ENCODE results near the gene IL10RA.
A peak's percentile ranks its signal among the peaks of the same experiment; 100 is the strongest.

The IL10RA gene

DNA sequence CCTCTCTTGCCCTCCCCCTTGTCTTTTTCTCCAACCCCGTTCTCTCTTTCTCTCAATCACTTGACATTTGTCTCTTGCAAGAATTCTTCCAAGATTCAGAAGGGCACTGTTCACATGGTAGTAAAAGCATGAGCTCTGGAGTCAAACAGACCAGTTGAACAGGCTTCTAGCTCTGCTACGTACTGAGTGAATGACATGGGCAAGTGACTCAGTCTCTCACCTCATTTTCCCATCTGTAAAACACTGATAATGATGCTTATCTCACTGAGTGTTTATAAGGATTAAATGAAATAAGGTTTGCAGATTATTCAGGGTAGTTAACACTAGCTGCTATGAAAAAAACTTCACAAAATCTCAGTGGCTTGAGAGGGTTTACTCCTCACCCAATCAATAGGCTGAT is 5.9 kb upstream of the IL10RA start:
- in situ Hi-C loops (cut with MboI; ENCODE audit: low sequenced_read_pairs, unreplicated experiment): no loop called here

DNA sequence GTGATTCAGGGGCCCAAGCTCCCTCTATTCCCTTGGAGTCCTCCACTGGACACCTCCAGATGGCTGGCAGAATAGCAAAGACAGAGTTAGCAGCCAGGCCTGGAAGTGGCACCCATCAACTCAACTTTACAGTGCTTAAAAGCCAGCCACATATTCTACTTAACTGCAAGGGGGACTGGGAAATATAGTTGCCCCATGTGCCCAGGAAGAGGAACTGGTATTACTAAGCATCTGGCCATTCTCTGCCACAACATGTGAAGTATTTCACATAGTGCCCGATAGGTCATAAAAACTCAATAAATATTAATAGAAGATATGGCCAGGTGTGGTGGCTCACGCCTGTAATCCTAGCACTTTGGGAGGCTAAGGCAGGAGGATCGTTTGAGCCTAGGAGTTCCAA is 5.5 kb upstream of the IL10RA start:
- TF ChIP-seq, protein P1, sequence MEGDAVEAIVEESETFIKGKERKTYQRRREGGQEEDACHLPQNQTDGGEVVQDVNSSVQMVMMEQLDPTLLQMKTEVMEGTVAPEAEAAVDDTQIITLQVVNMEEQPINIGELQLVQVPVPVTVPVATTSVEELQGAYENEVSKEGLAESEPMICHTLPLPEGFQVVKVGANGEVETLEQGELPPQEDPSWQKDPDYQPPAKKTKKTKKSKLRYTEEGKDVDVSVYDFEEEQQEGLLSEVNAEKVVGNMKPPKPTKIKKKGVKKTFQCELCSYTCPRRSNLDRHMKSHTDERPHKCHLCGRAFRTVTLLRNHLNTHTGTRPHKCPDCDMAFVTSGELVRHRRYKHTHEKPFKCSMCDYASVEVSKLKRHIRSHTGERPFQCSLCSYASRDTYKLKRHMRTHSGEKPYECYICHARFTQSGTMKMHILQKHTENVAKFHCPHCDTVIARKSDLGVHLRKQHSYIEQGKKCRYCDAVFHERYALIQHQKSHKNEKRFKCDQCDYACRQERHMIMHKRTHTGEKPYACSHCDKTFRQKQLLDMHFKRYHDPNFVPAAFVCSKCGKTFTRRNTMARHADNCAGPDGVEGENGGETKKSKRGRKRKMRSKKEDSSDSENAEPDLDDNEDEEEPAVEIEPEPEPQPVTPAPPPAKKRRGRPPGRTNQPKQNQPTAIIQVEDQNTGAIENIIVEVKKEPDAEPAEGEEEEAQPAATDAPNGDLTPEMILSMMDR (IDR thresholded peaks at IDR 0.05; ENCODE audit: borderline replicate concordance, control extremely low read depth, extremely low read depth, insufficient read depth, missing control alignments): no peak
- in situ Hi-C loops (cut with MboI; ENCODE audit: low sequenced_read_pairs, unreplicated experiment): no loop called here
- no peak for DNase-seq (ENCODE audit: low spot score)

More for the DNA sequence above, 5.9 kb upstream of the IL10RA start:
- TF ChIP-seq, protein P1 (IDR thresholded peaks at IDR 0.05; ENCODE audit: borderline replicate concordance, control extremely low read depth, extremely low read depth, insufficient read depth, missing control alignments): no peak
- no peak for DNase-seq (ENCODE audit: low spot score)

DNA sequence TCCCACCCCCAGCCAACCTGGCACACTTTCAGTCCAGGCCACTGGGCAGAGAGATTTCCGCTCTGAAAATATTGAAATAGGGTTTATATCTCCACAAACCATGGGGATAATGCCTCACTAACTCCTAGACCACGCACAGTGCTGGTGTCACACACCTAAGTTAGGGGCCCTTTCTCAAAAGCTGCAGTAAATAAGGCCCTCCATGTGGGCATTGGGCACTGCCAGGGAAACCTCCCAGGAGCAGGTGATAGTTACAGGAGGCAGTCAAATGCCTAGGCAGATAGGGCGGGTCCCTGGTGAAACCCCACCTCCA is 3.1 kb upstream of the IL10RA start:
- TF ChIP-seq, protein P1 (IDR thresholded peaks at IDR 0.05; ENCODE audit: borderline replicate concordance, control extremely low read depth, extremely low read depth, insufficient read depth, missing control alignments): no peak
- DNase-seq (ENCODE audit: low spot score): no peak
- in situ Hi-C loops (cut with MboI; ENCODE audit: low sequenced_read_pairs, unreplicated experiment): no loop called here

DNA sequence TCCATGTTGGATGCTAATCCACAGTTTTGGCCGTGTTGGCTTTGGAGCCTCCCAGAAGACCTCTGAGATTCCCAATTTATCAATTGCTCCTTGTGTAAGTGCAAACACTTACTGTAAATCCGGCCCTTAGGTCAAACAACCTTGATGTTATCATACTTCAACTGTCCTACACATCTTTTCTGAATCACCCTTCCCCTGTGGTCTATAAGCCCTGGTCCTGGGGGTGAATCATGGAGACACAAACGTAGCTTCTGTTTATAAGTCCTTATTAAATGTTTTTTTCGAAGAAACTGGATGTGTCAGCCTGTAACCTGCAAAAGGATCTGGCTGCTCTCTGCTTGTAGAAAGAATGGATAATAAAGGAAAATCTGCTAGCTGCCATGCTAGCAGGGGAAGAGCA is 1.7 kb upstream of the IL10RA start:
- TF ChIP-seq, protein P1 (IDR thresholded peaks at IDR 0.05; ENCODE audit: borderline replicate concordance, control extremely low read depth, extremely low read depth, insufficient read depth, missing control alignments): no peak
- in situ Hi-C loops (cut with MboI; ENCODE audit: low sequenced_read_pairs, unreplicated experiment): no loop called here
- DNase-seq (ENCODE audit: low spot score): no peak

DNA sequence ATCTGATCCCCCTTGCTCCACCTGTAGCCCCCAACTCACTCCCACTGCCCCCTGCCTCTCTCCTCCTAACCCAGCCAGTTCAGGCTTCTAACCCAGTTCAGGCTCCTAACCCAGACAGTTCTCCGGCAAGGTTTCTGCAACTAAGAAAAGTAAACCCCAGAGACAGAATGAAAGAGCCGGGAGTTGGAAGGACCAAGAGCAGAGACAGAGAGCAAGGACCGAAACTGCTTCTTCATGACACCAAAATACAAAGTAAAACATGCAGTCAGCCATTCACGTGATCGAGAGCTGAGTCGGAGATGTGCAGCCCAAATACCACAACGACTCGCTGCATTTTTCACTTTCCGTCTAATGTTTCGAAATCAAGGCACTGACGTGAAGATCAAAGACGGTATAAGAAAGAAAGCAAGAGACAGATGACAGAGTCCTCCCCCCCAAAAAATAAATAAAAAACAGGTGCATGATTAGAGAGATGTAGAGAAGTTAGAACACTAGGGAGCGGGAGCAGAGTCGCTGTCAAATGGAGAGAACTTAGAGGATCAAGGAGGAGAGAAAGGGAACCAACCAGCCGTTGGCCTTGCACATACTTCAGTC is 884 bp downstream of the IL10RA start:
- in situ Hi-C loops (cut with MboI; ENCODE audit: low sequenced_read_pairs, unreplicated experiment): no loop called here
- TF ChIP-seq, protein P1 (IDR thresholded peaks at IDR 0.05; ENCODE audit: borderline replicate concordance, control extremely low read depth, extremely low read depth, insufficient read depth, missing control alignments): no peak
- peak; percentile 81 for DNase-seq (ENCODE audit: low spot score)

DNA sequence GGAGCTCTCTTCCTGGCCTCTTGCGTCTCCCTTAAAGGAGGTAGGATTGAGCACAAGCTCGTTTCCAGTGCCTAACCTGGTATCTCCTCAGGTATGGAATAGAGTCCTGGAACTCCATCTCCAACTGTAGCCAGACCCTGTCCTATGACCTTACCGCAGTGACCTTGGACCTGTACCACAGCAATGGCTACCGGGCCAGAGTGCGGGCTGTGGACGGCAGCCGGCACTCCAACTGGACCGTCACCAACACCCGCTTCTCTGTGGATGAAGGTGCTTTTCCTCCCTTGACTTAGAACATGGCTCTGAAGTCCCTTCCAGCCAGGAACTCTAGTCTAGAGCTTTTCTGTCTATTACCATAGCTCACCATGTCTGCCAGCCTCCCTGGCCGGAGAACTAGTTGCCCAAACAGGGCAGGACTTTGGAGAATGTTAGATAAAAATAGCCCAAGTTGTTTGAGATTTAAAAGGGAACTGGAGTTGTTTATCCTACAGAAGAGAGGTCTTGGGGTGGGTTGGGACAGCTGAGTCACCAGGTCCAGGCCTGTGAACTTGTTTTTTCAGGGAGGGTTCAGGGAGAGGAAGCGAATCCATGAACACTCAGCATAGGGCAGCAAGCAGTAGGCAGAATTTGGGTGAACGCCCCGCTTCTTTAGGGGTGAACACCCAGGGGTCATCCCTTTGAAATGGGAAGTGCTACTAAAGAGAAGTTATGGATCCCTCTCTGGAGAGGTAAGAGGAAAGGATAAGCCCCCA is 3.3 kb downstream of the IL10RA start:
- in situ Hi-C loops (cut with MboI; ENCODE audit: low sequenced_read_pairs, unreplicated experiment): no loop called here
- TF ChIP-seq, protein P1 (IDR thresholded peaks at IDR 0.05; ENCODE audit: borderline replicate concordance, control extremely low read depth, extremely low read depth, insufficient read depth, missing control alignments): no peak
- DNase-seq (ENCODE audit: low spot score): no peak
